C1 segment of cervical spinal cord (tissue), 14 donors: ENCODE data around the gene MVD.

Source experiments
- DNase-seq, 14 donors: peaks; one replicate each; lab custom pipeline; 2025; lab: John Stamatoyannopoulos, UW

MVD gene

GRCh38 chr16:88642881-88643643 is 19.8 kb downstream of the MVD start:
- DNase-seq: no peak

DNA sequence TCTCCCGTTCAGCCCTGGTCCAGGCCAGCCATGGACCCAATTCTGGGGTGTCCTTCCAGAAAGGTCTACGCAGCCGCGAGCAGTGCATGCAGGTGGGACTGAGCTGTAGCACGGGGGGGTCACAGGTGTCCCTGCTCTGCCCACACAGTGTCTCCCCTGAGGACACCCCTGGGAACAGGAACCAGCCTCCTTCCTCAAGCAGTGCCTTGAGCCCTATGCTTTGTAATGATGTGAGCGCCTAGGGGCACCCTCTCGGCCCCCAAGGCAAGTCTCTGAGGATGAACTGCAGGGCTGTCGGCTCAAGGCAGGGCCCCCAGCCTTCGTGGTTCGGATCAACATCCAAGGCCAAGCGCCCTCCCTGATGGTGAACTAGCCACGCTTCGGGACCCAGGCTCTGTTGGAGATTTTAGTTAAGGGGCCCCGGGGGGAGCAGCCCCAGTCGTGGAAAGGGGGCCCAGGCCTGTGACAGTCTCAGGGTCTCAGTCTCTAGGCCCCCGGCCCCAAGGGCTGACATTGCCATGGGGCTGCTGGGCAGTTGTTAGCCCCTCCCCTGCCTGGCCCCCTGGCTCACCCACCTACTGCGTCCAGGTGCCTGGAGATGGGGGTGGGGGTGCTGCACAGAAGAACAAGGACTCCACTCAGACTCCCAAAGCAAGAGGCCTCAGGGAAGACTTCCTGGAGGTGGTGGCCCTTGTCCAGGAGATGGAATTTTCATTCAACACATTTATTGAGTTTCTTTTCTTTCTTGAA is 22.2 kb downstream of the MVD start:
- DNase-seq: no peak

- DNase-seq: no peak
Measured at GRCh38 chr16:88640039-88640495, 22.8 kb downstream of the MVD start.

DNA sequence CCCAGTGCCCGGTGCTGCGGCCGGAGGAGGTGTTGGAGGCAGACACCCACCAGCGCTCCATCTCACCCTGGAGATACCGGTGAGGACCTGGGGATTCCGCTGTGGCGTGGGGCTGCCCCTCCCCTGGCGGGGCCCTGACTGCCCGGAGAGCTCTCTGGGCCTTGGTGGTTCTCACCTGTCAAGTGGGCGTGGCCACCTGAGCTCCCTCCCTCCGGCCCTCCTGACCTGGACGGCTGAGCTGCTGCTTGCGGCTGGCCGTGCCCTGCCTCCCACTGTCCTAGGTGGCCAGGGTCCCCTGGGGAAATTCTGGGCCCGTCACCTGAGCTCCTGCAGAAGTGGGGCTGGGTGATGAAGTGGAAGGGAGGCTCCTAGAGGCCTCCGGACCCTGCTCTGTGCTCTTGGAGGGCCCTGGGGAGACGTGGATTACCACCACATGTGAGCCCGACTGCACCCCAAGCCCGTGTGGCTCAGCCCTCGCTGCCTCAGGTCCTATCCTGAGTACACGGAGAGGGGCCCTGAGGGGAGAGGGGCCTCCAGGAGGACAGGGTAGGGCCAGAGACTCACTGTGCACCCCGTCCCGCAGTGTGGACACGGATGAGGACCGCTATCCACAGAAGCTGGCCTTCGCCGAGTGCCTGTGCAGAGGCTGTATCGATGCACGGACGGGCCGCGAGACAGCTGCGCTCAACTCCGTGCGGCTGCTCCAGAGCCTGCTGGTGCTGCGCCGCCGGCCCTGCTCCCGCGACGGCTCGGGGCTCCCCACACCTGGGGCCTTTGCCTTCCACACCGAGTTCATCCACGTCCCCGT is 23.5 kb downstream of the MVD start:
- DNase-seq: no peak

DNA sequence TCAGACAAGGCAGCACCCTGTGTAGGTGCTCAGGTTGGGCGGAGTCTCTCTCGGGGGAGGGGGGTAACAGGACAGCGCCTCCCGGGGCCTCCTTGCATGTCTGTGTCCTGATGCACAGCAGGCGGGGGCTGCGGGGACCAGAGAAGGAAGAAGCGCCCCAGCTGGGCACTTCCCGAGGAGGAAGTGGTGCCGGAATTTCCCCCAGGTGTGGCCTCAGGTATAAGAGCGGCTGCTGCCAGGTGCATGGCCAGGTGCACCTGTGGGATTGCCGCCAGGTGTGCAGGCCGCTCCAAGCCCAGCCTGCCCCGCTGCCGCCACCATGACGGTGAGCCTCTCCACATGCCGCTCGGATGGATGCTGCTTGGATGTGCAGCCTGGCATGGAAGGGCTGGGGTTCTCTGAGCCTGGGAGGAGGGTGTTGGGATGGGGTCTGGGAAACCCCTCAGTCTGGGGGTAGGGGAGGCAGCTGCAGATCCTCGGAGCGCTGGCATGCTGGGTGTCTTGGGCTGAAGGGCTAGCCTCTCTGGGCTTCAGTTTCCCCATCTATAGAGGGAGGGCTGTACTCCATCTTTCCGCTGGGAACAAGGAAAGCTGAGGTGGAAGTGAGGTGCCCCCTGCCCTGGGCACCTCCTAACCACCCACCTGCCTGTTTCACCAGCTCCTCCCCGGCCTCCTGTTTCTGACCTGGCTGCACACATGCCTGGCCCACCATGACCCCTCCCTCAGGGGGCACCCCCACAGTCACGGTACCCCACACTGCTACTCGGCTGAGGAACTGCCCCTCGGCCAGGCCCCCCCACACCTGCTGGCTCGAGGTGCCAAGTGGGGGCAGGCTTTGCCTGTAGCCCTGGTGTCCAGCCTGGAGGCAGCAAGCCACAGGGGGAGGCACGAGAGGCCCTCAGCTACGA is 24.3 kb downstream of the MVD start, which contains the start of gene IL17C:
IL17C (plus strand) TSS at position 250 of the 908 bp plus-strand sequence; CDS start at position 320, 70 bp downstream.
- DNase-seq: no peak

DNA sequence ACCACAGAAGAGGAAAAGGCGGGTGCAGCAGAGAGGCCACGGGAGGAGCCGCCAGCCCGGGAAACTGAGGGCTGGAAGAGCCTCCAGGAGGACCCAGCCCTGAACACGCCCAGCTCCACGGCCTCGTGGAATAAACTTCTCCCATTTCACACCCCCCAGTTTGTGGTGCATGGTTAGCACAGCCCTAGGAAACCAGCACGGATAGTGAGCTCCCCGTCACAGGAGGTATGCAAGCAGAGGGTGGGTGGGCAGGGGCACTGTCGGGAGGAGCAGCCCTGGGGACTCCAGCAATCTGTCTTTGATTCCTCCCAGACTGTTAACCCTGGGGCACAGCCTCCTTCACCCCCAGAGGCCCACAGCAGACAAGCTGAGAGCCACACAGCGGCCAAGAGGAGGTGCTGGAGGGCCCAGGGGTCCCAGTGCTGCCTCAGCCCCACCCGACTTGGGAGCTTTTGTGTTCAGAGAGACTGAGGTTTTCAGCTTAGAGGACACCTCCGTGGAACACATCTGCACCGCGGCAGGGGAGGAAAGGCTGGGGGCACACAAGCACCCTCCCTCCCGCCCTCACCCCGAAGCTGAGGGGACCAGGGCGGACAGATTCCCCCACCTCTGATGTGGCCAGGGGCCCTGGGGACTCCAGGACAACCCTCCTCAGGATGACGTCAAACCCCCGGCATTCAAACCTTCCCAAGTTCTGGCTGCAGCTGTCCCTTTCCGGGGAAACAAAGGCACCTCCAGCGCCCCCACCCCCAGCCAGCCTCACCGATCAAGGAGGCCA is 26.2 kb downstream of the MVD start:
- DNase-seq: no peak

DNA sequence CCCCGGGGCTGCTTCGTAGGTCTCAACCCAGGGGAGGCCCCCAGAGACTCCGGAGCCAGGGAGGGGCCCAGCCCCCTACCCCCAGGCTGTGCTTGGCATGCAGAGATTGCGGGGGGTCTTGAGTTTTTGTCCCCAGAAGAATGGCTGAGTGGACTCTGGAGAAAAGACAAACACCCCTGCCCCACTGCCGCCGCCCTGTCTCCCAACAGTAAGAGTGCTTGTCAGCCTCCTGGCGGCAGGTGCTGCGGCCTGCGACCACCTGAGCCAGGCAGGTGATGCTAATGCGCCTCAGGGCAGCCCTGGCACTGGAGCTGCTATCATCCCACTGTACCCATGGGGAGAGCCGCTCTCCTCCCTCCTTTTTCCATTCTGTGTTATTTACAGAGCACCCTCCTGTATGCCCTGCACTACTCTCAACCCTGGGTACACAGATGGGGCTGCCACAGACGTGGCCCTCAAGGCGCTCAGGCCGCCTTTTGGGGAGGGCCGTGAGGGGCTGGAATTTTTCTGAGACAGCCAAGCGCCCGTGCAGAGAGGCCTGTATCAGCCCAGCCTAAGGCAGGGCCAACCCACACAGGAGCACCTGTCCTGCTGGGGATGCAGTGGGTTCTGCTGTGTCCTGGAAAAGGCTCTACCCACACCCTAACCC is 27.1 kb downstream of the MVD start:
- DNase-seq: no peak

GRCh38 chr16:88634994-88635670 is 27.8 kb downstream of the MVD start:
- no peak for DNase-seq

- DNase-seq: no peak
Measured at GRCh38 chr16:88634141-88634993, 28.5 kb downstream of the MVD start.

DNA sequence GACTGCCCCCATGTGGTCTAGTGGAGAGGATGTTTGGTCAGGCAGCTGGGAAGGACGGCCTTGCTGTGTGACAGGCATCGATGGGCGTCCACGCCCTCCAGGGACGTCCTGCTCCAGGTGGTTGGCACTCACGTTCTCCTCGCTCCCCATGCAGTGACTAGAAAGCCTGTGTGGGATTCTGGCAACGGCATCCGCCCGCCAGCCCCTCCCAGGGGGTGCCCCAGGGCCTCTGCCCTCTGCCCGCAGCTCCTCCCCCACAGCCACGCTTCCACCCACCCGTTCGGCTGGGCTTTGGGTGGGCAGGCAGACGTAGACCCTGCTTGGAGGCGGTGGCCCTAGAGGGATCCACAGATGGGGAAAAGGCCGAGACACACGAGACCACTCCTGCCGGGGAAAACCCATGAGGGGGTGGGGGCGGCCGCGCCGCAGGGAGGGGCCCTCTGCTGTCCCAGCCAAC is 29.2 kb downstream of the MVD start:
- DNase-seq: no peak

GRCh38 chr16:88632587-88632930 is 30.3 kb downstream of the MVD start:
- DNase-seq: no peak

GRCh38 chr16:88631920-88632586 is 30.8 kb downstream of the MVD start:
- no peak for DNase-seq

- no peak for DNase-seq
Measured at GRCh38 chr16:88631384-88631783, 31.5 kb downstream of the MVD start.

DNA sequence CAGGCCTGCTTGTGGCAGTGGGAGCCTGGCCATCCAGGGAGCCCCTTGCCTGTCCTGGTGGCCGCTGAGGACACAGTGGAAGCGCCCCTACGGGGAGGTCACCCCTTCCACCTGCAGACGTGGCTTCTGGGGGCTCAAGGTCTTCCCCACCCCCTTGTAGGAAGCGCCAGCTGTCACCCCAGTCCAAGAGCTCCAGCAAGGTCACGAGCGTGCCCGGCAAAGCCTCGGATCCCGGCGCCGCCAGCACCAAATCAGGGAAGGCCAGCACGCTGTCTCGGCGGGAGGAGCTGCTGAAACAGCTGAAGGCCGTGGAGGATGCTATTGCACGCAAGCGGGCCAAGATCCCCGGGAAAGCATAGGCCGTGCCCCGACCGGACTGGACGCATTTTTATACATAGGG is 31.9 kb downstream of the MVD start:
- no peak for DNase-seq

- no peak for DNase-seq
Measured at GRCh38 chr16:88630433-88630832, 32.5 kb downstream of the MVD start.

DNA sequence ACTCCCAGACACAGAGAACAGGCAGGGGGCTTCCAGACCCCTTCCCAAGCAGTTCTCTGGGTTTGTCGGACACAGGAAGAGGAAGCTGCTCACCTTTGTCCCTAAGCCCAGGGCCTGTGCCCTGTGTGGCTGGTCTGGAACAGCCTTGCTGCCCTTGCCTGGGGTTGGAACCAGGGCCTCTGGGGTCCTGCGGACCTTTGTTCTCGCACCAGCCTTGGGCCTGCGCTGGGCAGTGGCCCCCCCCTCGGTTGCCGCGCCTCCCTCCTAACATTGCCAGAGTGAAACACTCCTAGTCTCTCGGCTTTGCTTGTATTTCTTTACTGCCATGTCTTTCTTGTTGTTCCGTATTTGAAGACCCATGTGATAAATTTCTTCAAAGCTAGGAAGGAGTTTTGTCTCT is 33.1 kb downstream of the MVD start:
- no peak for DNase-seq

GRCh38 chr16:88628512-88628974 is 34.3 kb downstream of the MVD start:
- DNase-seq: no peak
